NCI-H2081 (cell line): ENCODE measurements around the gene BRD1.

Experiments
- DNase-seq, 2 experiments: peaks; one replicate each; lab custom pipeline; 2025; lab: John Stamatoyannopoulos, UW

Gene BRD1

DNA sequence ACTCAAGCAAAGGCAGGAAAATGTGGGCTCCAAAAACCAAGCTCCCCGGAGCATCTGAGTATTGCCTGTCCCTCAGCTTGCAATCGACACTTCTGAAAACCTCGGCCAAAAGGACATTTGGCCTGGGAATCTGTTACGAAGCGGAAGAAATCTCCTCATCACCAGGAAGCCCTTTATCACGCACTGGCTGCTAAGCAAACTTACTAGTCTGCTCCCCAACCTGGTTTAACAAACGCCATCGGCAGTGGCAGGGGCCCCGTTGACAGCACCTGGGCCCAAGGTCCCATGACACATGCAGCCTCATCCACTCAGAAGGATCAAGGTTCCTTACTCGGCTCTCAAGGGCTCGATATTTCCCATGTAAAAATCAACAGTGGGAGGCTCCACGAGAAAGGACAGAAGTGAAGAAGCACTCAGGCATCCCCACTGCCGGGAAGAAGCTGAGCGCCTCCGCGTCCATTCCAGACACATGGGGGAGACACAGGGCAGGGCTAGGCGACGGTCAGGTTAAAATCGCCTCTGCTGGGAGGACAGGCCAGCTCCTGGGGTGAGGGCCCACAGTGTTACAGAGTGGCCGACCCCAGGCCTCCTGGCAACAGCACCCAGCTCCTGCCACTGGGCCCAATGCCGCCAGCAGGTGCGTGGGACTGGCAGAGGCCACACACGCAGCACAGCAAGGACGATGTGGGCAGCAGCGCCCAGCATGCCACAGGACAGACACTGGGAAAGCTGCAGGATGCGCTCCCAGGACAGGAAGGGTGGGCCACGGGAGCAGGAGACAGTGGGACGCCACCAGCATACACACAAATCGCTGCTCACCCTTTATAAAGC, 27.1 kb downstream of the BRD1 start:
- DNase-seq, result no peak

DNA sequence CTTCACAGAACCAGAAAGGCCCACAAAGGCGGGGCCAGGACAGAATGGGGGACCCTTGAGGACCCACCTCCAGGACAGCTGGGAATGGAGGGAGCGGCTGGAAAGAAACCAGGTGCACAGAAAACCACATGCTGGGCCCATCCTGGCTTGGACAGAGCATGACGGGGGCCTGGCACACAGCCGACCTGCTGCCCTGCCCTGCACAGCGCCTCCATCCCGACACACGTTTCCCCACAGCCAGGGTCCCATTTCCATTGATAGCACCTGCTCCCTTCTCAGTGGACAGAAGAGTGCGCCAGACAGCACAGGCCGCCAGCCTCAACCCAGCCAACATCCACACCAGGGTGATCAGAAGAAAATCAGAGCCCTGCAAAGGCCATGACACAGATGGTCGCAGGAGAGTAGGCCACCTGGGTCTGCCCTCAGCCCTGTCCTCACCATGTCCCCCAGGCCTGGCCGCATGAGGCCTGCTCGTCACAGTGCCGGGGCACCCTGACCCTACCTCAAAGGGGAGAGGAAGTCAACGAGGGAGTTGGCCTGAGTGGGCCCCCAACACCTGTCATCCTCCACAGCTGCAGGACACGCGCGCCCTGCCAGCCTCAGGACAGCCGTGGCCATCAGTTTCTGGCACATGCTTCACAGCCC, 28.1 kb downstream of the BRD1 start:
- no peak for DNase-seq

- no peak for DNase-seq
Measured at GRCh38 chr22:49798486-49799151, 29.1 kb downstream of the BRD1 start.

- no peak for DNase-seq
Measured at GRCh38 chr22:49797706-49798105, 30.0 kb downstream of the BRD1 start.

- no peak for DNase-seq
Measured at GRCh38 chr22:49796596-49797270, 30.9 kb downstream of the BRD1 start.

- DNase-seq, result no peak
Measured at GRCh38 chr22:49795521-49795920, 32.2 kb downstream of the BRD1 start.

DNA sequence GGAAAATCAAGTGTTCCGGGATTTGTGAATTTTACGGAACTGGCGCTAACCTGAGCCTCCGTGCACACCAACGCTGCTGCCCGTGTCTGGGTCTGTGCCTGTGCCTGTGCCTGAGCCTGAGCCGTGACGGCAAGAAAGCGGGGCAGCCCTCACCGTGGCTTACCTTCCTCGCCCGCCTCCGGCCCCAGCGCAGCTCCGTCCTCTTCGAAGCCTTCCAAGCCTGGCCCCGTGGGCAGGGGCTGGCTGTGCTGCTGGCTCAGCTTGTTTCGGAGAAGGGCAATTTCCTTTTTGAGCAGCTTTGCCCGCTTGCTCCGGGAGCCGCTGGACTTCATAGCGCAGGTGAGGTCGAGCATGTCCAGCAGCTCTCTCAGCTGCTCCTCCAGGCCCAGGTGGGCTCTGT, 33.8 kb downstream of the BRD1 start:
- DNase-seq, result no peak

GRCh38 chr22:49793296-49793695, 34.4 kb downstream of the BRD1 start:
- no peak for DNase-seq

GRCh38 chr22:49792107-49792506, 35.6 kb downstream of the BRD1 start:
- no peak for DNase-seq

- no peak for DNase-seq
Measured at GRCh38 chr22:49791682-49792081, 36.0 kb downstream of the BRD1 start.

- no peak for DNase-seq
Measured at GRCh38 chr22:49790912-49791311, 36.8 kb downstream of the BRD1 start.

DNA sequence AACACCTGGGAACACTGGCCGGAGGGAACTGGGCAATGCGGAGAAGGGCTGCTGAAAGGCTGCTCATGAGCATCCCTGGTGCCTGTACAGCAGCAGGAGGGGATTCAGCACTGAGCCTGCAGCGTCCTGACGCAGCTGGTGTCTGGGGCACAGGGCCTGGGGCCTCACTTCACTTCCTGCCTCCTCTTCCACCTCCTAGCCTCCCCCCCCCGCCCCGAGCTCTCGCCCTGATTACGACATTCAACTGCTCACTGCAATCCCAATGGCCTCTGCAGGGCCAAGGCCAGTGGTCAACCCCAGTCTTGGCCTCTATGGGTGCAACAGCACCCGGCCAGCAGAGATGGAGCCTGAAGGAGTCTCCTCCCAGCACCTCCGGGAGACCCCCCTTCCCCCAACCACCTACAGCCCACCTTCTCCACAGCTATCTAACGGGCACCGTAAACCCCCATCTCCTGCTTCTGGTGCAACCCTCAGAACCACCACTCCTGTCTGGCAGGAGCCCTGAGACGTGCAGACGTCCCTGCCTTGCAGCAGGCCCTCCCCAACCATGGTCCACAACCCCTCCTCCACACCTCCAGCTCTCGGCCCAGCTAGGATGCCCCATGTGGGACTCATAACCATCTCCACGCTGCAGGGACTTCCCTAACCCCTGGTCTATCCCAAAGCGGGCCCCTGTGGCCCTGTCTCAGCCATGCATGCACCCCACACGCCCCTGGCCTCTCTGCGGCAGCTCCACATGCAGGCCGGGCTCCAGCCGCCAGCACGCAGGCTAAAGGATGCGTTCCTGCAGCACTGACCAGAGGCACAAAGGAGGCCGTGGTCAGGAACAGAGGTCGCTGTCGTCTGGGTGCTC, 38.2 kb downstream of the BRD1 start:
- no peak for DNase-seq

GRCh38 chr22:49788504-49788903, 39.2 kb downstream of the BRD1 start:
- DNase-seq, result no peak

DNA sequence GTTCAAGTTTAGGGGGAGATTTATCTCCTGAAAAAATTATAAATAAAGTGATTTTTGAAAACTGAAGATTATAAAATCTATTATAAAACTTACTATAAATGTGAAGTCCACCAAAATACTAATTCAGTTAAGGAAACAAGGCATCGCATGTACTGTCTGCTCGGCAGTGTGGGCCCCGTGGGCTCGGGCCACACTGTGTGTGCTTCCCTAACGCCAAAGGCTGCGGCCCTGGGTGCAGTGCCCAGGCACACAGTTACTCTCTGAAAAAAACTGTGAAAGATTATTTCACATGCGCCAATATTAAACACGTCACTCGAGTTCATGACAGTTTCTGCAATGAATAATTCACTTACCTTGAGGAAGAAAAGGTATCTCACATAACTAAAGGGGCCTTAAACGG, 39.8 kb downstream of the BRD1 start:
- DNase-seq, result no peak

DNA sequence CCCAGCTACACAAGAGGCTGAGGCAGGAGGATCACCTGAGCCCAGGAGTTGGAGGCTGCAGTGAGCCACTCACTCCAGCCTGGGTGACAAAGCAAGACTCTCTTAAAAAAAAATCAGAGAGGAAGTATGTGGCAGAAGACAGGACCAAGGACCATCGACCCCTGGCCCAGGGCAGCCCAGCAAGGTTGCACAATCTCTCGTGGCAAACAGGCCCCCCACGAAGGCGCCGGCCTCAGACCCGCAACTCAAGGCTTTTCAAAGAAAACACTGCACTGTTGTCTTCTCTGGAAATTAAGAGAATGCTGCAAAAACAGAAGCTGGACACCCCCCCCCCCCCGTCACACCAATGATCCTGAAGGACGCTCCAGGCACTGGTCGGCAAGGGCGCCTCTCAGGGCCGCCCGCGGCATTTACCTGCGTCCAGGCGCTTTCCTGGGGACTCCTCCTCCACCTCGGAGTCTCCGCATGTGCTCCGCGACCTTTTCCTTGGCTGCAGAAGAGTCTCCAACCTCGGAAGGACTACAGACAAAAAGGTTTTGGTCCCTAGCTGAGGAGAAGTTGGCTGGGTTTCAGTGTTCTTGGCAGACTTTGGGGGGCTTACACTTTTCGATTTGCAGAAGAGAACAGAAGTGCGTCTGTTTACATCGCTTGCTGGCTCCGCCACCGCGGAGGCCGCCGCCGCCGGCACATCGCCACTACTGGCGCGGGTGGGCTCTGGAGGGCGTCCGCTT, 40.5 kb downstream of the BRD1 start:
- no peak for DNase-seq

GRCh38 chr22:49785841-49786471, 41.7 kb downstream of the BRD1 start:
- no peak for DNase-seq

DNA sequence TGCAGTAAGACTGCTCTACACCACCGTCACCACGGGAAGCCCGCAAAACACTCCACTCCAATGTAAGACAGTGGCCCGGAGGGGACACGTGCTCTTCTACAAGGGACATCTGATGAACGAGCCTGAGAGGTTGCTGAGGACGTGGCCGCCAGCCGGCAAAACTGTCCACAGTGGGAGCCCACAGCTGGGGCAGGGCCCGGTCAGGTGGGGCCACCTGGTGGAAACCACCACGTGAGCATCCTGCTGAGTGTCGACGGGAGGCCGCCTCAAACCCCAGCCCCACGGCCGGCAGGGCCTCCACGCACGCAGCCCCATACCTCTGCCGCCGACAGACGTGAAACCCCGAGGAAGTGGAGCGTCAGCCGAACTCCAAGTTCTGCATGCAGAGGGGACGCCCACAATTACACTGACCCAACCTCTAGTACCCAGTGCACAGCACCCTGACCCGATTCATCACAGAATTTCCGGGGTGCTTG, 42.6 kb downstream of the BRD1 start:
- DNase-seq, result no peak

GRCh38 chr22:49784630-49784971, 43.1 kb downstream of the BRD1 start:
- no peak for DNase-seq

GRCh38 chr22:49783926-49784629, 43.6 kb downstream of the BRD1 start:
- no peak for DNase-seq
